GM18526 (cell line): ENCODE data around the gene VPS18.

Source experiments
- POLR2A ChIP-seq: IDR thresholded peaks from 3 replicates; pipeline ENCODE4 v1.6.1; 2011; ENCODE audit not compliant: insufficient read length; ENCODE audit errors: extremely low read depth

The VPS18 gene

GRCh38 chr15:40906091-40906990, 12.1 kb downstream of the VPS18 start:
- TF ChIP-seq POLR2A, result no peak

- TF ChIP-seq POLR2A, result no peak
Observed at GRCh38 chr15:40906991-40907802, 12.9 kb downstream of the VPS18 start.

GRCh38 chr15:40908095-40908494, 13.8 kb downstream of the VPS18 start:
- no peak for TF ChIP-seq POLR2A

DNA sequence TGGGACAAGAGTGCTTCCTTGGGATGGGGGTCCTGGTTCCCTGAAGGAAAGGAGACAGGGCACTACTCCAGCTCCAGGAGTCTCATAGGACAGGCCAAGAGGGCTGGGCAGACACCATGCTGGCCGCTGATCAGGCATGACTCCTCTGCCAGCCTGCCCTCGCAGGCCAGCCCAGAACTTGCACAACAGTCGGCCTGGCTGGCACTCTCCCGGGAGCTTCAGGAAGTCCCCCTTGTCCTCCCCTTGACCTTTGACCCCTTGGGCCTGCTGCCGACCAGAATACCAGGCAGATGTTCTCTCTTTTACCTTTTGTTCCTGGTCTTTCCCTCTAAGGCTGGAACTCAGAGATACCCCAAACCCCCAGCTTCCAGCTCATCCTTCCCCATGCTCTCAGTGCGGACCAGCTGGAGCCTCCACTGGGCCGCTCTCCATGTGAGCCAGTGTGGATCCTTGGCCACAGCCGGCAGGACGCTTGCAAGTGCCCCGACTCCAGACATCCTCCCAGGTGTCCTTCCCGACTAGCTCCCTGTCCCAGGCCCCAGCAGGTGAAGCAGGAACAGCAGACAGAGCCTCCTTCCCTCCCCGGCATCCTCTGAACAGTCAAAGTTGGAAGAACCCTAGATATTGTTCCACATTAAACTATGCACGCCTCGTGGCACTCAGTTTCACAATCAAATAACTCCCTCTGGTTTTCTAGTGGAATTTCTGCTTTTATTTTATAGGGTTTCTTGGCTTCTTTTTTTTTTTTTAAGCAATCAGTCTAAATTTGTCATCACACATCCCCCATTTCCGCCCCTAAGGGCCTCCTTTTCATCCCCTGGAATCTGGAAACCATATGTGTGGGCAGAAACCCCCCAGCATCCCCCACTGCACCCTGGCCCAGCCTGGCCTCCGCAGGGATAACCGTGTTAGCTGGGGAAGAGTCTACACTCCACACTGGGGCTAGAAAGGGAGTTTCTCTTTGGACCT, 15.7 kb downstream of the VPS18 start:
- no peak for TF ChIP-seq POLR2A

DNA sequence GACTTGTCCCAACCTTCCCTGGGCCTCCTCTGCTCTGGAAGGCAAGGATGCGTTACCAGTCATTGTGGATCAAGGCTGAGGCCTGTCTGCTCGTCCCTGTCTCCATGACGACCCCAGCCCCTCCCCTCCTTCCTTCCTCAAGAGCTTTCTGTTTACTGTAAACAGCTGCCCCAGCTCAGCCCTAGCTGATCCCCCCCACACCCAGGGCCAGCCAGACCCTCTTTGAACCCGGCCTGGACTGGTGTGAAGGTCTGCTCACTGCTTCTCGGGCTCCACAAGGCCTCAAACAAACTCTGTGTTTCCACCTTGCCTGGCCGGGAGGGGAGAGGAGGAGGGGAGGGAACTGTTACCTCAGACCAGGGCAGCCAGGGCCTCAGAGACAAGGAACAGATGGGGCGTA, 16.9 kb downstream of the VPS18 start:
- no peak for TF ChIP-seq POLR2A

DNA sequence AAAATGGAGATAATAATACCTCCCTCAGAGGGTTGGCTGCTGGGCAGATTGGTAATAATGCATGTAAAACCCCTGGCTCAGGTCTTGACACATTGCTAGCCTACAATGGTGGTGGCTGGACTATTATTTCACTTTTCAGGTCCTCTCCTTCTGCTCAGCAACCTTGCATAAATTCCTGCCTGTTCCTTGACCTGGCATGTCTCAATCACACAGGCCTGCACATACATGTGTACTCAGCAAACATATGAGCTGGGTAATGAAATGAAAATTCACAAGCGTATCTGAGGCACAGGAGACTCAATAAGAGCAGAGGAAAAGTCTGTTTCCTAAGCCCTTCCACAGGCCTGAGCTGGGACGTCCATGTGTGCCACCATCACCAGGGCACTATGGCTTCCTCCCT, 17.4 kb downstream of the VPS18 start:
- TF ChIP-seq POLR2A, result no peak

GRCh38 chr15:40912478-40912877, 18.2 kb downstream of the VPS18 start:
- TF ChIP-seq POLR2A, result no peak

GRCh38 chr15:40914013-40914412, 19.8 kb downstream of the VPS18 start:
- no peak for TF ChIP-seq POLR2A

DNA sequence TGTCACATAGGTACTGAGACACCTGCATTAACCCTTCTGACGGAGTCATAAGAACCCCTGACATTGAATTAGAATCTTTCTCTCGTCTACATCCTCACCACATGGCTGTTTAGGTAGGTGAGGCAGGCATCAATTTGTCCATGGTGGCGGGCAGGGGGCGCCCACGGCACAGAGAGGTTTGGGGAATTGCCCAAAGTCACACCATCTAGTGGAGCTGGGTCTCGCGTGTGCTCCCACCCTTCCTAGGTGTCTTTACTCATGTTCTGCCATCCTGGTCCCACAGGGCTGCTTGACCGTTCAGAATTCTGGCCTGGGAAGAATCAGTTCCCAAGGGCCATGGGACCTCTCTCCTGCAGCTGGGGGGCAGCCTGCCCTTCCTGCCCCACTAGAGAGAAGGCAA, 20.2 kb downstream of the VPS18 start:
- TF ChIP-seq POLR2A, result no peak

GRCh38 chr15:40915116-40915661, 20.9 kb downstream of the VPS18 start:
- no peak for TF ChIP-seq POLR2A

GRCh38 chr15:40915679-40916078, 21.4 kb downstream of the VPS18 start:
- no peak for TF ChIP-seq POLR2A

DNA sequence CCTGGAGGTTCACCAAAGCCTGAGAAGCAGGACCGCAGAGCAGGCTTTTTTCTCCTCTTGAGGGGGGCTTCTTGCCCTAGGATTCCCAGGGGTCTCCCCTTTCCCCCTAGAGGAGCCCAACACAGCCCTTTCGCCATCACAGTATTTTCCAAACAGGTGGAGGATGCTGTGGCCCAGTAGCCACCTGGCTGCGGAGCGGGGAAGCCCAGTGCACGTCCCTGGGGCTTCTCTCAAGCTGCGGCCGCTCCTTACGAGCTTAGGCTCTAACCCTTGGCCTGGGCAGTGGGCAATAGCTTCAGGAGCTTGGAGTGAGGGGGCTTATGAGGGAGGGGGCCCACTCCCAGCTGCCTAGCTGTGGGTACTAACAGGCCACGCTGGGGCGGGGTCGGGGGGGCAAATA, 23.3 kb downstream of the VPS18 start:
- TF ChIP-seq POLR2A, result no peak

- no peak for TF ChIP-seq POLR2A
Observed at GRCh38 chr15:40918146-40918798, 24.0 kb downstream of the VPS18 start.

DNA sequence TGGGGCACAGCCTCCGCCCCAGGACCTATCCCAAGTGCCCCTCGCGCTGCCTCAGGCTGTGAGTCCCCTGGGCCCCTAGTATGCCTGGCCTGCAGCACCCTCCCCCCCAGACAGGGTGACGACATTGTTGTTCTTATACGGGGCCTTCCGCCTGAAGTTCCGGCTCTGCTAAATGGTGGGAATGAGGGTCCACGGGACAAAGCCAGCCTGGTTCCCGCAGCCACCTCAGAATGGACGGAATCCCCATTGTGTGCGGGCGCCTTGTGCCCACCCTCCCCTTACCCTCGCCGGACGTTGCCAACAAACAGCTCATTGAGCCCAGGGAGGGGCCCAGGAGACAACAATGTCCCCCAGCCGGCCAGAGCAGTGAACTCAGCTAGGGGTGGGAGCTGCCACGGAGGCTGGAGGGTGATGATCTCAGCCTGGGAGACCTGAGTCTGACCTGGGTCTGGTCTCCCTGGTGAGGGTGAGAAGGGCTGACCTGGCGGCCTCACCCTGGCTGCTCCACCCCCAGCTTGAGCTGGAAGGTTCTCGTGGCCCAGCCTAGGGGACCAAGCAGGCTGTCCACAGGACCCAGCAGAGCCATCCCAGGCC, 24.6 kb downstream of the VPS18 start:
- no peak for TF ChIP-seq POLR2A
